NCI-H1694 treated with DMSO at 0.1 percent for 48 hours (cell line): ENCODE data around the gene LSP1.
"Not testable (repeated sequence)": the region's sequence is repeated elsewhere in the genome, so short reads cannot be mapped to it uniquely, and the experiment has no call there.

Source experiments
- DNase-seq: peaks from one replicate; lab custom pipeline; 2025; lab: John Stamatoyannopoulos, UW

Gene LSP1

DNA sequence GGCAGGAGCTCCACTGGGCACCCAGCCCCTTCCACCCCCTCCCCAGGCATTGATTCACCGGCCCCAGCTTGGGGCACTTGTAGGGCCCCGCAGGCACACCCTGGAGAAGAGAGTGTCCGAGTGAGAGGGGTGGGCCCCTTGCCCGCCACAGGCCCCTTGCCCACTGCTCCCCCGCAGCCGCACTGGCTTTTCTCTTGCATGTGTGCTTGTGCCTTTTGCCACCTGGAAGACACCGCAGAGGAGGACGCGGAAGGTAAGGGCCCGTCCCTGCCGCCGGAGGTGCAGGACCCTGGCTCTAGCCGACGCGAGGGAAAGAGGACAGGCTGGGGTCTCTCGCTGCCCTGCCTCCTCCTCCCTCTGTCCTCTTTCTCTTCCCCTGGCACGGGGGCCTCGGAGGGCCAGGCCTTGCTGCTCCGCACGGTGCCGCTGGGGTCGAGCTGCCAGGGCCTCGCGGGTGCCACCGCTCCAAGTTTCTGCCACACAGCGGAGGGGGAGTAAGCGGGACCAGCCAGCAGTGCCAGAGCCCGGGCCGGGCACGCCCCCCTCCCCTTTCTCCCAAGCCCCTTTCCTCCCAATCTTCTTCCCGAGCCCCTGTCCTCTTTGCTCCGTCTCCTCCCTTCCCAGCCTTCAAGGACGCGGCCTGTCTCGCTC lies 76.1 kb downstream of the LSP1 start:
- no peak for DNase-seq

GRCh38 chr11:1929621-1930461 lies 77.0 kb downstream of the LSP1 start:
- DNase-seq, result no peak

DNA sequence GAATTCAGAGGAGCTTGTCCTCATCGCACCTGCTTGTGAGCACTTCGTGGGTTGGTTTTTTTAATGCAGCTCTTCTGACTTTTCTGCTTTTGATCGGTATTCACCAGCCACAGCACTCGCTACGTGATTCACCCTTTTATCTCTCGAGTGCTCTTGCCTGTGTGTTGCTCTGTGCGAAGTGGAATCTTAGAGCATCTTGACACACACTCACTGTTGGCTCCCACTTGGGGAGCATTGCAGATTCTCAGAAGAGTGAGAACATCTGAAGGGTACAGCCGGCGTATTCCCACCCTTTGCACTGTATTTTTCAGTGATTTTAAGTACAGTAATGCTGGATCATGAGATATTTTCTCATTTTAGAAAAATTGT lies 77.6 kb downstream of the LSP1 start:
- DNase-seq, result no peak

GRCh38 chr11:1931341-1932104 lies 78.6 kb downstream of the LSP1 start:
- no peak for DNase-seq

DNA sequence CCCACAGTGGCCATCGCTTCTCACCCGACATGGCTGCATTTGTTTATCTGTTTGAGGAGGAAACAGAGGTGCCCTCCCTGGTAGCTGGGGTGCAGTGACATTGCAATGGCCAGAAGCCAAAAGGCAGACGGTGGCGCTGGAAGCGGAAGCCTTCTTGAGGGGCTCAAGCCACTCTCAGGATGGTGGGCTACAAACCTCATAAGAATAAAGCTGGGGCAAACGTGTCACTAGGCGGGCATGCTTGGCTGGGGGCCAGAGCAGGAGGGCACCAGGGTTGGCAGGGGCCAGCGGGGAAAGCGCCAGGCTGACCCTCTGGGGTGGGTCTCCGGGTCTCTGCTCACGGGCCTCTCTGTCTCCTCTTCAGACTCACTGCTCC lies 79.2 kb downstream of the LSP1 start:
- no peak for DNase-seq

GRCh38 chr11:1932681-1933080 lies 79.8 kb downstream of the LSP1 start:
- no peak for DNase-seq

- no peak for DNase-seq
Observed at GRCh38 chr11:1933416-1934334, 80.8 kb downstream of the LSP1 start.

GRCh38 chr11:1934335-1935155 lies 81.7 kb downstream of the LSP1 start:
- no peak for DNase-seq

DNA sequence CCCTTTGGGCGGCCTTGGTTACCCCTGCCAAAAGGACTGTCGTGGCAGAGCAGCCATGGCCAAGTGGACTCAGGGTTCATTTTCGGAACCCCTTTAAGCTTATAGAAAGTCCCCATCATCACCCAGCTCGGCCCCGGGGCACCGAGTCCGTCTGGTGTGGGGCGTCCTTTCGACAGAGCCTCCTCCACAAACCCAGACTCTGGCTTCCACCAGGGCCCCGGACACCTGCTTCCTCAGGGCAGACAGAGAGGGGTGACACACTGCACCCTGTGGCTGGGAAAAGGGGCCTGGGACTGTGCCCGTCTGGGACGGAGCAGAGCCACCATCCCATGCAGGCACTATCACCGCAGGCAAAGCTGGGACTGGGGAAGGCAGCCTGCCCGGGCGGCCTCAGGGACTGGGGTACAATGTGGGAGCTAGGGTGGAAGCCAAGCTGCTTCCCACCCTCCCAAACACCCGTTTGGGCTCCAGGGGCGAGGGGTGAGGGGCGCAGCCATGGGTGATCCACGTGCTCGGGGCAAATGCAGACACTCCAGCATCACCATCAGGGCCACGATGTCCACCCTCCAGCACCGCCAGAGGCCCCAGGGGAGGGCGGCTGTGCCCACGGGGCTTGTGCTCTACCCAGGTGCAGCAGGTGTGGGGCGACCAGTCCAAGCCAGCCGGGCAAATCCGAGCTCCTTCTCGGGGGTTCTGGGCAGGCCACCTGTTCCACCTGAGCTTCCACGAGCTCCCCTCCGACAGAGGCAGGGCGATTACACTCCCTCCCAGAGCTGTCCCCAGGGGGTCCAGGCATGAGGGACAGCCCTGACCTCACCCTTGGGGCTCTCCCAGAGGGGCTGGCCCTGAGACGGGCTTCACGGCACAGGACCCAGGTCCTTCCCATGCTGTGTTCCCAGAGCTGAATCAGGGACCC lies 82.5 kb downstream of the LSP1 start:
- no peak for DNase-seq

GRCh38 chr11:1936072-1936780 lies 83.3 kb downstream of the LSP1 start:
- DNase-seq, result no peak

DNA sequence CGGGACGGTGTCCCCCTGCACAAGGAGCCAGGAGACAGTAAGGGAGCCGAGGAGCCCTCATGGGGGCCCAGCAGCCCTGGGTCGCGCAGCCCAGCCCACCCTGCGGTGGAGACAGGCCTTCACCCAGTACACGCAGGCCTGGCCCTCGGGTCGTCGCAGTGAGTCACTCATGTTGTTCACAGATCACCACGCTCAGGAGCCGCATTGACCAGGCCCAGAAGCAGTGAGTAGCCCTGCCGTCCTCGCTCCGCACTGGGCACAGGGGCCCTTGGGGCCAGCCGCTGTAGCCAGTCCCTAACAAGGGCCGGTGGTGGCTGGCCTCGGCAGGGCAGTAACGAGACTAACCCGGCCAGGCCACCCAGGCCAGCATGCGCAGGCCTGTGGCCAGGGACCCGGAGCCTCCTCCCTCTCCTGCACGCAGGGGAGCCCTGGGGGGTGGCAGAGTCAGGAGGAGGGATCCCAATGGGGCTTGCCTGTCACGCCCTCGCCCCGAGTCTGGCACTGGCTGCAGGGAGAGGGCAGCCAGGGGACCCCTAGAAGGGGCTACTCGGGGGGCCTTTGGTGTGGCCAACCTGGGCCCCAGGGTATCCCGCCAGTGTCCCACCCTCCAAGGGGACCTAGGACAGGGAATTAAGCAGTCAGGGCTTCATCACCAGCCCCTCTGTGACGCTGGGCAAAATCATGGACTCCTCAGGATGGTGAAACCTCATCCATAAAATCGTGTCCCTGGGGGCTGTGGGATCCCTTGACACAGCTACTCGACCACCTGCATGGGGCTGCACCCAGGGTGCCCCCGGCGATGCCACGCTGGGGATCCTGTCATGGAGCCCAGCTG lies 84.1 kb downstream of the LSP1 start:
- DNase-seq, result no peak

DNA sequence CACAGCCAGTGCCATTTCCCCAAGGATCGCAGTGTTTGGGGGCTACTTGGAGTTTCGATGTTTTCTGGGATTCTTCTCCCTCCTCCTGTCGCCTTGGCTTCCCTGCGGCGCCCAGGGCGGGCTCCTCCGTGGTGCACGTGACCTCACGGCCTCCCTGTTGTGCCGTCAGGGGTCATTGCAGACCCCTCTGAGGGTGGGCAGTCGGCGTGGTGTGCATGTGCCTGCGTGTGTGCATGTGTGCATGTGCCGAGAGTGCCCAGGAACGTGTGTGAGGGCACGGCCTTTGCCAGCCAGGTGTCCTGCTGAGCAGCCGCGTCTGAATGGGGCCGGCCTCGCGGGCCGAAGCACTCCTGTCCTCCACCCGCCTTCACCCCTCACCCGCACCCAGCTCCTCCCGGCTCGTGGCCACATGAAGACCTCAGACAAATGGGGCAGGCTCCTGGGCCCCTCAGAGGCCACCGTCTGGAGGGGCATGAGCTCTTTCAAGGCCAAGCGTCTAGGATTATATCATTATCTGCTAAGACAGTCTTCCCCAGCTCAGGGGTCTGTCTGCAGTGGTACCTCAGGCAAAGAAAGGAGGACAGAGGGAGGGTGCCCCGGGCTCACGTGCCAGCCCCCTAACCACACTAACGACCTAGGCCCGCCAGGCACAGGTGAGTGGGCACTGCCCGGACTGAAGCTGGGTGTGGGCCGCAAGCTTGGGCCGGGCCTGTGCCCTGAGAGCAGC lies 84.9 kb downstream of the LSP1 start:
- DNase-seq, result no peak

DNA sequence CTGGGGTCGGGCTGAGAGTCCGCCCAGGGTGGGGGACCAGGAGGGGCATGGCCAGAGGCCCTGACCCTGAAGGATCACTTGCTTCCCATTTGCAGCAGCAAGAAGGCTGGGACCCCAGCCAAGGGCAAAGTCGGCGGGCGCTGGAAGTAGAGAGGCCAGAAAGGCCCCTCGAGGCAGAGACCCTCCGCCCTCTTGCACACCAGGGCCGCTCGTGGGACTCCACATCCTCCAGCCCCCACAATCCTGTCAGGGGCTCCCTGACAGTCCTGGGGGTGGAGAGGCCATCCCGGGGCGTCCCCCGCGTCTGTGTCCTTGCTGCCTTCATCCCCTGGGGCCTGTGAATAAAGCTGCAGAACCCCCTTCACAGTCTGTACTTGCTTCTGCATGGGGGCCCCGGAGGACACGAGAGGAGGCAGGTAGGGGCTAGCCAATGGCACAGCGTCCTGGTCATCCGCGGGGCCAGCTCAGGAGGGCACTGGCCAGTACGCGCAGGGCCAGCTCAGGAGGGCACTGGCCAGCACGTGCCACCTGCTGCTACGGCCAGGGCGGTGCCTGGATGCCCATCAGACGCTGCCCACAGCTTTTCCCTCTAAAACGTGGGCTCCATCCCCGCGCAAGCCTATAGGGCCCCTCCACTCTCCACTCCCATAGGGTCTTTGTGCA lies 85.6 kb downstream of the LSP1 start:
- DNase-seq, result no peak

DNA sequence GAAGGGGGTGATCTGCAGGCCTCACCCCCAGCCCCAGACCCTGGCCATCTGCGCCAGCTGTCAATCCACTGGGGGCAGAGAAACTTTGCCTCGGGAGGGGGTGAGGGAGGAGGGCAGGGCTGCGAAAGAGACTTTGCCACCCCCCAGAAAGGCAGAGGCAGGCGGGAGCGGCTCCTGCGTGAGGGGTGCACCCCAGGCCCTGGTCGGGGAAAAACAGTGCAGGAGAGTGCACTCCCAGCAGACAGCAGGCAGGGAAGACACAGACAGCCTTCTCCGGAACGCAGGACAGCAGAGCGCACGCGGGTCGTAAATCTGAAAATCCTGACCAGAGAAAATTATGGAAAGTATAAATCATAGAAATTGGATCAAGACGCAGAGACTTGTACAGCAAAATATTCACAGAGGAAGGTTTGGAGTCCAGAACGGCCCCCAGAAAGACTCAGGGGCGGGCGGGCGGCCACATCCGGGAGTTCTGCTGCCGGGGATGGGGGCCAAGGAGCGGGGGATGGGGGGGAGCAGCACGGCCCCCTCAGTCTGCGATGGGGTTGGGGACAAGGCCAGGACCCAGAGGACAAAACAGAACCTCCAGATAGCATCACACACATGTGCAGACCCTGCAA lies 86.2 kb downstream of the LSP1 start:
- DNase-seq, result no peak

DNA sequence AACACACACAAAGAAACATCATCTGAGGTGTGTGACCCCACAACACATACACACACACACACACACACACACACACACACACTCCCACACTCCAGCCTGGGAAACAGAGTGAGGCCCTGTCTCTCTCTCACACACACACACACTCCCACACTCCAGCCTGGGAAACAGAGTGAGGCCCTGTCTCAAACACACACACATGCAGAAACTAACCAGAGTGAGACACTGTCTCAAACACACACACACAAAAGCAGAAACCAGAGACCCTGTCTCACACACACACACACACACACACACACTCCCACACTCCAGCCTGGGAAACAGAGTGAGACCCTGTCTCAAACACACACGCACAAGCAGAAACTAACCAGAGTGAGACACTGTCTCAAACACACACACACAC lies 86.9 kb downstream of the LSP1 start:
- not testable (repeated sequence) for DNase-seq
